ENCODE measurements around the gene PHC3.
"Not testable (repeated sequence)": the region's sequence is repeated elsewhere in the genome, so short reads cannot be mapped to it uniquely, and the experiment has no call there.

The PHC3 gene

GRCh38 chr3:170207717-170208116, 26.2 kb upstream of the PHC3 start:
- Histone ChIP-seq H3K4me3 (ENCODE audit: low read depth in 1 of 2, low read length in 2 of 2) (no peak overlapping the region), H3K9me3 (ENCODE audit: low read length) (no peaks in the 10 kb centered on the region), H3K27me3 (ENCODE audit: control insufficient read depth in 1 of 2, insufficient read depth in 2 of 2, low read length in 2 of 2) (no peaks in the 10 kb centered on the region), H3K4me1 (ENCODE audit: insufficient read depth, low read length) (no peaks in the 10 kb centered on the region), H3K9ac (ENCODE audit: low read length) (no peak overlapping the region), H3K36me3 (ENCODE audit: insufficient read depth, low read length) (no peaks in the 10 kb centered on the region), H3K27ac (ENCODE audit: low read depth, low read length) (no peak overlapping the region)

DNA sequence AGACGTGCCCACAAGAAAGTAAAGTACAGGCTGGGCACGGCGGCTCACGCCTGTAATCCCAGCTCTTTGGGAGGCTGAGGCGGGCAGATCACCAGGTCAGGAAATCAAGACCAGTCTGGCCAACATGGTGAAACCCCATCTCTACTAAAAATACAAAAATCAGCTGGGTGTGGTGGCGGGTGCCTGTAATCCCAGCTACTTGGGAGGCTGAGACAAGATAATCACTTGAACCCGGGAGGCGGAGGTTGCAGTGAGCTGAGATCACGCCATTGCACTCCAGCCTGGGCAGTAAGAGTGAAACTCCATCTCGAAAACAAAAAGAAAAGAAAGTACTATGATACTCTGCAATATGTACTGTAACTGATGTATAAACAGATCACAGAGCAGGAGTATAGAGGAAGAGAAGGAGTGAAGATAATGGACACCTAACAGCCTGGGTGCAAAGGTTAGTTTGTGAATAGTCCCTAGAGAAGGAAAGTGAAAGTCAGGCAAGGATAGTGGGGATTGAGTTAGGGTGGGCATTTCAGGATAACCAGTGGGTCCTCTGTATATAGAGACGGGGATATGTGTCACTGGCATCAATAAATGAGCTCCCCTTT, 24.7 kb upstream of the PHC3 start:
- not testable (repeated sequence) for H3K36me3 ChIP-seq (ENCODE audit: insufficient read depth, low read length); H3K9me3 ChIP-seq (ENCODE audit: low read length); H3K4me3 ChIP-seq (ENCODE audit: low read depth in 1 of 2, low read length in 2 of 2); H3K27me3 ChIP-seq (ENCODE audit: control insufficient read depth in 1 of 2, insufficient read depth in 2 of 2, low read length in 2 of 2); H3K27ac ChIP-seq (ENCODE audit: low read depth, low read length); H3K9ac ChIP-seq (ENCODE audit: low read length); H3K4me1 ChIP-seq (ENCODE audit: insufficient read depth, low read length)

GRCh38 chr3:170205302-170205701, 23.8 kb upstream of the PHC3 start:
- Histone ChIP-seq H3K27ac (ENCODE audit: low read depth, low read length) (no peak overlapping the region), H3K9me3 (ENCODE audit: low read length) (no peaks in the 10 kb centered on the region), H3K9ac (ENCODE audit: low read length) (no peak overlapping the region), H3K4me1 (ENCODE audit: insufficient read depth, low read length) (no peaks in the 10 kb centered on the region), H3K27me3 (ENCODE audit: control insufficient read depth in 1 of 2, insufficient read depth in 2 of 2, low read length in 2 of 2) (no peaks in the 10 kb centered on the region), H3K4me3 (ENCODE audit: low read depth in 1 of 2, low read length in 2 of 2) (no peak overlapping the region), H3K36me3 (ENCODE audit: insufficient read depth, low read length) (no peaks in the 10 kb centered on the region)

DNA sequence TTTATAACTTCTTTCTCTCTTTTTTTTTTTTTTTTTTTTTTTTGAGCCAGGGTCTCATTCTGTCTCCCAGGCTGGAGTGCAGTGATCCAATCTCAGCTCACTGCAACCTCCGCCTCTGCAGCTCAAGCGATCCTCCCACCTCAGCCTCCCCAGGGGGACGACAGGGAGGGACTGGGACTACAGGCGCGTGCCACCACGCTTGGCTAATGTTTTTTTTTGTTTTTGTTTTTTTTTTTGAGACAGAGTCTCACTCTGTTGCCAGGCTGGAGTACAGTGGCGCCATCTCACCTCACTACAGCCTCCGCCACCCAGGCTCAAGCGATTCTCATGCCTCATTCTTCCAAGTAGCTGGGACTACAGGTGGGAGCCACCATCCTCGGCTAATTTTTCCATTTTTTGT, 23.0 kb upstream of the PHC3 start:
- H3K27ac ChIP-seq (ENCODE audit: low read depth, low read length) = no peak overlapping the region

DNA sequence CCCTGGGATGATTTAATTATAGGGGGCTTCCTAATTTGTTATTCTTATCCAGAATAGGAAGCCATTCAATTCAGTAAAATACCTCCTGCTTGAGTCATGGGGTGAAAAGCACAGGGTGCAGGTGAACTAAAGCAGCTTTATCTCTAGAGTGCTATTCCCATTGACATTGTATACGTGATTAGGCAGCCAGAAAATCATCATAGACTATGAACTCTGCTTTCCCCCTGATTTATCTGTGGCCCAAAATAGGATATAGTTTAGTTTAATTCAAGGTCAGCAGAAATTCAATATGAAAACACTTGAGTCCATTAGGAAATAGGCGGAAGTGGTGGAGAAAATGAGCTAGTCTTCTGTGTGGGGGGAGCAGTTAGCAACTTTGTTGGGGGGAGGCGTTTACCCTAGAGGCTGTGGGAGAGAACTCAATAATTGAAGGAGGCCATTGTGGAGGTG, 22.5 kb upstream of the PHC3 start:
- H3K27me3 ChIP-seq (ENCODE audit: control insufficient read depth in 1 of 2, insufficient read depth in 2 of 2, low read length in 2 of 2) = no peaks in the 10 kb centered on the region
- H3K4me1 ChIP-seq (ENCODE audit: insufficient read depth, low read length) = no peaks in the 10 kb centered on the region
- H3K4me3 ChIP-seq (ENCODE audit: low read depth in 1 of 2, low read length in 2 of 2) = no peak overlapping the region
- H3K27ac ChIP-seq (ENCODE audit: low read depth, low read length) = no peak overlapping the region
- no peaks in the 10 kb centered on the region for H3K9me3 ChIP-seq (ENCODE audit: low read length)
- no peak overlapping the region for H3K9ac ChIP-seq (ENCODE audit: low read length)
- H3K36me3 ChIP-seq (ENCODE audit: insufficient read depth, low read length) = no peaks in the 10 kb centered on the region

More for the DNA sequence above, 23.0 kb upstream of the PHC3 start:
- Histone ChIP-seq H3K9me3 (ENCODE audit: low read length) (no peaks in the 10 kb centered on the region), H3K9ac (ENCODE audit: low read length) (no peak overlapping the region), H3K4me3 (ENCODE audit: low read depth in 1 of 2, low read length in 2 of 2) (no peak overlapping the region), H3K27me3 (ENCODE audit: control insufficient read depth in 1 of 2, insufficient read depth in 2 of 2, low read length in 2 of 2) (no peaks in the 10 kb centered on the region), H3K36me3 (ENCODE audit: insufficient read depth, low read length) (no peaks in the 10 kb centered on the region), H3K4me1 (ENCODE audit: insufficient read depth, low read length) (no peaks in the 10 kb centered on the region)

DNA sequence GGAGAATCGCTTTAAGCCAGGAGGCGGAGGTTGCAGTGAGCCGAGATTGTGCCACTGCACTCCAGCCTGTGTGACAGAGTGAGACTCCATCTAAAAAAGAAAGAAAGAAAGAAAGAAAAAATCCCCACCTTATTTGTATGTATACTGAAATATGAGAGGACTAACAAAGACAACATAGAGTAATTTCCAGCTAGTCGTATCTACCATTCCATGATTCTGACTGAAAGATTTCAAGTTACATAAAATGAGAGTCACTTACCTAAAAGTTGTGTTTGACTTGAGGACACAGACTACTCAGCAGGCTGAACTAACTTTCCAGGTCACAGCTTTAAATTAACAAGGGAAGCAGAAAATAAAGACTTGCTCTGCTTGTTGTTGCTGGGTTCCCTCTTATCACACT, 21.9 kb upstream of the PHC3 start:
- Histone ChIP-seq H3K4me1 (ENCODE audit: insufficient read depth, low read length) (no peaks in the 10 kb centered on the region), H3K36me3 (ENCODE audit: insufficient read depth, low read length) (no peaks in the 10 kb centered on the region), H3K4me3 (ENCODE audit: low read depth in 1 of 2, low read length in 2 of 2) (no peak overlapping the region), H3K9ac (ENCODE audit: low read length) (no peak overlapping the region), H3K9me3 (ENCODE audit: low read length) (no peaks in the 10 kb centered on the region), H3K27me3 (ENCODE audit: control insufficient read depth in 1 of 2, insufficient read depth in 2 of 2, low read length in 2 of 2) (no peaks in the 10 kb centered on the region), H3K27ac (ENCODE audit: low read depth, low read length) (no peak overlapping the region)

DNA sequence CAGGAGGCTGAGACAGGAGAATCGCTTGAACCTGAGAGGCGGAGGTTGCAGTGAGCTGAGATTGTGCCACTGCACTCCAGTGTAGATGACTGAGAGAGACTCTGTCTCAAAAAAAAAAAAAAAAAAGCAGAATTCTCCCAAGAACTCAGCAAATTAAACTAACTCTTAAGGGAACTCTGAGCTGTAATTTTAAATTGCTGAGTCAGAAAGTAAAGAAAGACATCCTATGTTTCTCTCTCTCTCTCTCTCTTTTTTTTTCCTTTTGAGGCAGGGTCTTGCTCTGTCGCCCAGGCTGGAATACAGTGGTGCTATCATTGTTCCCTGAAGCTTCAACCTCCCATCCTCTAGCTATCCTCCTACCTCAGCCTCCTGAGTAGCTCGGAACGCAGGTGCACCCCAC, 20.0 kb upstream of the PHC3 start:
- Histone ChIP-seq H3K4me3 (ENCODE audit: low read depth in 1 of 2, low read length in 2 of 2) (no peak overlapping the region), H3K4me1 (ENCODE audit: insufficient read depth, low read length) (no peaks in the 10 kb centered on the region)

GRCh38 chr3:170200987-170201386, 19.5 kb upstream of the PHC3 start:
- Histone ChIP-seq H3K27me3 (ENCODE audit: control insufficient read depth in 1 of 2, insufficient read depth in 2 of 2, low read length in 2 of 2) (no peaks in the 10 kb centered on the region), H3K9me3 (ENCODE audit: low read length) (no peaks in the 10 kb centered on the region), H3K9ac (ENCODE audit: low read length) (no peak overlapping the region), H3K4me3 (ENCODE audit: low read depth in 1 of 2, low read length in 2 of 2) (no peak overlapping the region), H3K36me3 (ENCODE audit: insufficient read depth, low read length) (no peaks in the 10 kb centered on the region), H3K27ac (ENCODE audit: low read depth, low read length) (no peak overlapping the region), H3K4me1 (ENCODE audit: insufficient read depth, low read length) (no peaks in the 10 kb centered on the region)

More for the DNA sequence above, 20.0 kb upstream of the PHC3 start:
- H3K27me3 ChIP-seq (ENCODE audit: control insufficient read depth in 1 of 2, insufficient read depth in 2 of 2, low read length in 2 of 2) = no peaks in the 10 kb centered on the region
- no peak overlapping the region for H3K27ac ChIP-seq (ENCODE audit: low read depth, low read length)
- no peaks in the 10 kb centered on the region for H3K9me3 ChIP-seq (ENCODE audit: low read length)
- H3K36me3 ChIP-seq (ENCODE audit: insufficient read depth, low read length) = no peaks in the 10 kb centered on the region
- no peak overlapping the region for H3K9ac ChIP-seq (ENCODE audit: low read length)

- H3K4me1 ChIP-seq (ENCODE audit: insufficient read depth, low read length) = no peaks in the 10 kb centered on the region
- H3K27me3 ChIP-seq (ENCODE audit: control insufficient read depth in 1 of 2, insufficient read depth in 2 of 2, low read length in 2 of 2) = no peaks in the 10 kb centered on the region
- no peaks in the 10 kb centered on the region for H3K36me3 ChIP-seq (ENCODE audit: insufficient read depth, low read length)
- H3K9ac ChIP-seq (ENCODE audit: low read length) = no peak overlapping the region
- H3K9me3 ChIP-seq (ENCODE audit: low read length) = no peaks in the 10 kb centered on the region
- no peak overlapping the region for H3K27ac ChIP-seq (ENCODE audit: low read depth, low read length)
- H3K4me3 ChIP-seq (ENCODE audit: low read depth in 1 of 2, low read length in 2 of 2) = no peak overlapping the region
Observed at GRCh38 chr3:170196833-170197232, 15.3 kb upstream of the PHC3 start.

- not testable (repeated sequence) for H3K9ac ChIP-seq (ENCODE audit: low read length); H3K27ac ChIP-seq (ENCODE audit: low read depth, low read length); H3K36me3 ChIP-seq (ENCODE audit: insufficient read depth, low read length); H3K4me1 ChIP-seq (ENCODE audit: insufficient read depth, low read length); H3K27me3 ChIP-seq (ENCODE audit: control insufficient read depth in 1 of 2, insufficient read depth in 2 of 2, low read length in 2 of 2); H3K4me3 ChIP-seq (ENCODE audit: low read depth in 1 of 2, low read length in 2 of 2); H3K9me3 ChIP-seq (ENCODE audit: low read length)
Observed at GRCh38 chr3:170195759-170196158, 14.2 kb upstream of the PHC3 start.

- Histone ChIP-seq H3K27me3 (ENCODE audit: control insufficient read depth in 1 of 2, insufficient read depth in 2 of 2, low read length in 2 of 2) (no peaks in the 10 kb centered on the region), H3K27ac (ENCODE audit: low read depth, low read length) (no peak overlapping the region), H3K36me3 (ENCODE audit: insufficient read depth, low read length) (no peaks in the 10 kb centered on the region), H3K4me3 (ENCODE audit: low read depth in 1 of 2, low read length in 2 of 2) (no peak overlapping the region), H3K9me3 (ENCODE audit: low read length) (no peaks in the 10 kb centered on the region), H3K4me1 (ENCODE audit: insufficient read depth, low read length) (no peaks in the 10 kb centered on the region), H3K9ac (ENCODE audit: low read length) (no peak overlapping the region)
Observed at GRCh38 chr3:170189398-170190256, 8.1 kb upstream of the PHC3 start.
